ENCODE results near the gene RPS27L. TPM values are rescaled to one million over a fixed set of nuclear protein-coding genes. Genes with fewer than 3 reads are reported as not detected.

The RPS27L gene
- total and polyA plus RNA-seq, 2 of the 8 experiments (the other 6 are each of a cell fraction or from before 2014, with no cell fraction given): 115 to 143 TPM

- TF ChIP-seq CTBP2 (IDR thresholded peaks at IDR 0.05; ENCODE audit: borderline replicate concordance, insufficient read depth, insufficient read length, low read length) (no peak), EP300 (IDR thresholded peaks at IDR 0.05; ENCODE audit: borderline replicate concordance in 1 of 2, low read depth in 2 of 2, low read length in 2 of 2) (peak in 1 of 2 experiments; percentile 74; a peak in 1 of 3 replicates), BCL11A (IDR thresholded peaks at IDR 0.05; ENCODE audit: low read depth in 2 of 2, low read length in 2 of 2) (no peak), CREB1 (IDR thresholded peaks at IDR 0.05) (no peak), KDM4A (IDR thresholded peaks at IDR 0.05; ENCODE audit: low read depth, low read length, severe bottlenecking) (peak; percentile 87), KDM1A (IDR thresholded peaks at IDR 0.05; ENCODE audit: borderline replicate concordance, low read length) (no peak), EZH2 (IDR thresholded peaks at IDR 0.05; ENCODE audit: low read depth, low read length, severe bottlenecking) (no peak), SUZ12 (IDR thresholded peaks at IDR 0.05; ENCODE audit: low read length) (no peak), RNF2 (IDR thresholded peaks at IDR 0.05; ENCODE audit: borderline replicate concordance, low read depth, low read length, missing control alignments, poor library complexity, severe bottlenecking) (no peak), POLR2A (IDR thresholded peaks at IDR 0.05; ENCODE audit: control extremely low read depth in 1 of 2, low read depth in 2 of 2, low read length in 2 of 2) (peak; percentile 55 to 89), RAD21 (IDR thresholded peaks at IDR 0.05 in 1 of 2, conservative IDR thresholded peaks at IDR 0.05 in 1 of 2; ENCODE audit: low read depth in 2 of 2, low read length in 2 of 2) (peak in 1 of 2 experiments; percentile 16; a peak in 1 of 4 replicates), POLR2AphosphoS5 (IDR thresholded peaks at IDR 0.05; ENCODE audit: low read depth, low read length) (peak; percentile 96), SIRT6 (IDR thresholded peaks at IDR 0.05; ENCODE audit: low read length) (no peak), CBX8 (IDR thresholded peaks at IDR 0.05; ENCODE audit: borderline replicate concordance, low read depth, low read length) (no peak)
Observed at GRCh38 chr15:63157118-63157843, at the start of gene RPS27L (continued).

Measured in H1 (cell line).